Thyroid gland (tissue), 4 donors: ENCODE results near the gene MAN1B1.

Experiments
- CTCF ChIP-seq, 6 experiments: fragments of 200-600 bp in 3 of 6; fragments of 450-650 bp in 3 of 6; sonication (generic) in 3 of 6; IDR thresholded peaks; one replicate each; pipeline ENCODE4 v1.5.1; 2016 to 2019; ENCODE audit warnings: antibody characterized with exemption in 6 of 6, mild to moderate bottlenecking in 2 of 6, inconsistent platforms in 1 of 6, moderate library complexity in 1 of 6
- POLR2A ChIP-seq, 2 donors: fragments of 450-650 bp; IDR thresholded peaks; one replicate each; pipeline ENCODE4 v1.6.1; 2017; ENCODE audit warnings: antibody characterized with exemption in 2 of 2, mild to moderate bottlenecking in 2 of 2, moderate library complexity in 1 of 2

DNA sequence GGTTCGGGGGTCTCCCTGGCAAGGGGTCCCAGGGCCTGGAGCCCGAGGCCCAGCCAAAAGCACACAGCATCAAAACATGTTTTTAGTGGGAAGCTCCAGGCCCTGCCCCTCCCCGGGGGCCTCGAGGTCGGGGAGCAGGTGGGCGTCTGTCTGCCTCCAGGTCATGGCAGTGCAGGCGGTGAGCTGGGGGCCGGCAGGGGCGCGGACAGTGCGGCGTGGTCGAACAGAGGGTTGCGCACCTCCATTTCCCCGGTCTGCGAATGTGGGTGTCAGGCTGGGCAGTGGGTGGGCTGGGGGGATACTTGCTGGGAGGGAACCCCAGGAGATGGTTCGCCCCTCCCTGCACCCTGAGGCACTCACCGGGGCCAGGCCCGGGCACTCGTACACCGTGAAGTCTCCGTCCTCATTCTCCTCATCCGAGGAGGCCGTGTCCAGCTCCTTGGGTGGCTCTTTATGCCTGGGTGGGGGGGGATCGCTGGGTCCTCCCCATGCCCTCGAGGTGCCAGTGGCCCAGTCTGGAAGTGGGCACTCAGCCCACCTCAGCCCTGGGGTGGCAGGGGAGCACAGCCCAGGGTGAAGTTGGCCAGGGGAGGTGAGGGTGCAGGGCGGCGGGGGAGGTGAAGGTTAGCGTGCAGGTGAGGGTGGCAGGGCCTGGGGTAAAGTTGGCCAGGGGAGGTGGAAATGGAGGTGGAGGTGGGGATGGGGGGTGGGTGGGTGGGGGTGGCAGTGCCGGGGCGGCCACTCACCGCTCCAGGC lies 47.0 kb upstream of the MAN1B1 start:
- TF ChIP-seq CTCF (IDR thresholded peaks at IDR 0.05) (no peak), POLR2A (IDR thresholded peaks at IDR 0.05) (no peak)
